OCI-M2 (cell line): ENCODE results near the gene TPRX1.
"Not testable (repeated sequence)": the region's sequence is repeated elsewhere in the genome, so short reads cannot be mapped to it uniquely, and the experiment has no call there.

Experiments used
- DNase-seq: peaks from one replicate; lab custom pipeline; 2025; ENCODE audit not compliant: unreplicated experiment; lab: John Stamatoyannopoulos, UW

TPRX1 gene

GRCh38 chr19:47768604-47769003, 35.7 kb downstream of the TPRX1 start:
- no peak for DNase-seq

- DNase-seq, result no peak
Observed at GRCh38 chr19:47767349-47767748, 37.0 kb downstream of the TPRX1 start.

- no peak for DNase-seq
Observed at GRCh38 chr19:47766670-47767069, 37.7 kb downstream of the TPRX1 start.

GRCh38 chr19:47766359-47766620, 38.1 kb downstream of the TPRX1 start:
- no peak for DNase-seq

GRCh38 chr19:47765523-47766358, 38.6 kb downstream of the TPRX1 start:
- no peak for DNase-seq

- not testable (repeated sequence) for DNase-seq
Observed at GRCh38 chr19:47764705-47765104, 39.6 kb downstream of the TPRX1 start.

- DNase-seq, result no peak
Observed at GRCh38 chr19:47762615-47763308, 41.6 kb downstream of the TPRX1 start.

GRCh38 chr19:47762151-47762550, 42.2 kb downstream of the TPRX1 start:
- no peak for DNase-seq

- DNase-seq, result no peak
Observed at GRCh38 chr19:47761566-47761965, 42.8 kb downstream of the TPRX1 start.

GRCh38 chr19:47760632-47760999, 43.7 kb downstream of the TPRX1 start:
- no peak for DNase-seq

- DNase-seq, result no peak
Observed at GRCh38 chr19:47758443-47758804, 45.9 kb downstream of the TPRX1 start.

GRCh38 chr19:47757617-47758442, 46.5 kb downstream of the TPRX1 start:
- no peak for DNase-seq

- no peak for DNase-seq
Observed at GRCh38 chr19:47756953-47757608, 47.3 kb downstream of the TPRX1 start.

- no peak for DNase-seq
Observed at GRCh38 chr19:47756627-47756929, 47.8 kb downstream of the TPRX1 start.

GRCh38 chr19:47755762-47756626, 48.4 kb downstream of the TPRX1 start:
- no peak for DNase-seq

- DNase-seq, result no peak
Observed at GRCh38 chr19:47755065-47755761, 49.1 kb downstream of the TPRX1 start.

- DNase-seq, result no peak
Observed at GRCh38 chr19:47754206-47755064, 49.9 kb downstream of the TPRX1 start.

- no peak for DNase-seq
Observed at GRCh38 chr19:47752440-47753211, 51.7 kb downstream of the TPRX1 start.
